CD4-positive, alpha-beta T cell treated with Interleukin-4 for 1 hour (primary cell): Measurements from ENCODE around the gene SLC28A1.
"Not testable (repeated sequence)": the region's sequence is repeated elsewhere in the genome, so short reads cannot be mapped to it uniquely, and the experiment has no call there.

Experiments used
- DNase-seq, 2 donors: peaks; one replicate each; pipeline ENCODE4 v3.0.0-alpha.2; 2020 to 2022

Gene SLC28A1

GRCh38 chr15:84913360-84913723 is 28.9 kb downstream of the SLC28A1 start:
- no peak for DNase-seq

DNA sequence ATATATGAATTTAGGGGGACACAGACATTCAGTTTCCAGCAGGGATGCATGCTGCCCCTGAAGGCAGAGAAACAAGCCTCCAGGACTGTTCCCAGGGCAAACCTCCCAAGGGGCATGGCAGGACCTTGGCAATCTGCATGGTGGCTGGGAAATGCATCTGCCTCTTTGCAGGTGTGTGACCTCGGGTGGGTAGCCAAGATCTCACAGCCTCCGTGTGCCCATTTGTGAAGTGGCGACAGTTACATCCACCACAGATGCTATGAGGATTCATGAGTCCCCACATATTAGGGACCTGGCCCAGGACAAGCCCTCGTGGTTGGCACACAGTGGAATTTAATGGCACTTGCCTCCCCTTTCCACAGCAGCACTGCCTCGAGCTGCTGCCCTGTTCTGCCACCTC is 29.9 kb downstream of the SLC28A1 start:
- no peak for DNase-seq

- peak in 1 of 2 donors; percentile 7 for DNase-seq
Observed at GRCh38 chr15:84914909-84915605, 30.6 kb downstream of the SLC28A1 start.

DNA sequence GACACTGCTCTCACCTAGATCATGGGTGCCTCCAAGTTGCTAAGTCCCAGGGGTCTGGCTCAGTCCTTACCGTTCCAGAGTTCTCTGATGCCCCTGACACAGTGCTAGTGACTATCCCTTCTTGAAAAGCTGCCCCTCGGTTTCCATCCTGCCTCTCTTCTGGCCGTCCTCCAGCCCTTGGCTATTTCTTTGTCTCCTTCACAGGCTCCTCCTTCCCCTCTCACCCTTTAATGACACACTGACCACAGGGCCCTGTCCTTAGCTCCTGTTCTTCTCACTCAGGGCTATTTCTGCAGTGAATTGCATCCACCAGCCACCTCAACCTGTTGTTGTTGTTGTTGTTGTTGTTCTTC is 31.1 kb downstream of the SLC28A1 start:
- no peak for DNase-seq

GRCh38 chr15:84917452-84917851 is 33.0 kb downstream of the SLC28A1 start:
- no peak for DNase-seq

DNA sequence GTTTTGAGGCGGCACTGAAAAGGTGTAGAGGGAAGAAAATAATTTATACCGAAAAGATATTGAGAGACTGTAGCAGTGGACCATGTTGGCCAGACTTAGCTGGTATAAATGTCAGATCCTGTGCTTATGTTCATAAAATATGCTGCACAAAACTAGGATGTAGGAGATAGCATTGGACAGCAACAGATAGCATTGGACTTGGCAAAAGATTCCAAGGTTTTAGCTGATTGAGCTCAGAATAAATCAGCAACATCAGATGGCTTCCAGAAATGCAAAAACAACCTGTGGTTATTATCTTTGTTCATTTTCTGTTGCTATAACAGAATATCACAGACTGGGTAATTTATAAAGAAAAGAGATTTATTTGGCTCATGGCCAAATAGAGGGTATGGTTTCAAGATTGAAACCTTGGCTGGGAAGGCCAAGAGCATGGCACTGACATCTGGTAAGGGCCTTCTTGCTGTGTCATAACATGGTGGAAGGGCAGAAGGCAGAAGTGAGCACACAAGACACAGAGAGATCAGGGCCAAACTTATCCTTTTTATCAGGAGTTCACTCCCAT is 34.7 kb downstream of the SLC28A1 start:
- DNase-seq, result no peak

GRCh38 chr15:84921121-84921520 is 36.7 kb downstream of the SLC28A1 start:
- no peak for DNase-seq

DNA sequence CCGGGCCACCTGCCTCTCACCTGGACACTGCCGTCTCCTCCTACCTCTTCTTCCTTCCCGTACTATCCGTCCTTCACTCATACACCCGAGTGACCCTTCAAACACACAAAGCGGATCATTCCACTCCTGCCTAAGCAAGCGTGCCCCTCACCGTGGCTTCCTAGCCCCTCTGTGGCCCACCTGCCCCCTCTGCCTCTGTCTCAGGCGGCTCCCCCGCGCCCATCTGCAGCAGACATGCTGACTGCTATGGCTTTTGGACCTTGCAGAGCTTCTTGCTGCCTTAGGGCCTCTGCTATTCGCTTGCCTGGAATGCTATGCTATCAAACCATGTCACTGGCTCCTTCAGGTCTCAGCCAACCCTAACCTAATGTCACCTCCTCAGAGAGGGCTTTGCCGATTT is 38.1 kb downstream of the SLC28A1 start:
- no peak for DNase-seq

DNA sequence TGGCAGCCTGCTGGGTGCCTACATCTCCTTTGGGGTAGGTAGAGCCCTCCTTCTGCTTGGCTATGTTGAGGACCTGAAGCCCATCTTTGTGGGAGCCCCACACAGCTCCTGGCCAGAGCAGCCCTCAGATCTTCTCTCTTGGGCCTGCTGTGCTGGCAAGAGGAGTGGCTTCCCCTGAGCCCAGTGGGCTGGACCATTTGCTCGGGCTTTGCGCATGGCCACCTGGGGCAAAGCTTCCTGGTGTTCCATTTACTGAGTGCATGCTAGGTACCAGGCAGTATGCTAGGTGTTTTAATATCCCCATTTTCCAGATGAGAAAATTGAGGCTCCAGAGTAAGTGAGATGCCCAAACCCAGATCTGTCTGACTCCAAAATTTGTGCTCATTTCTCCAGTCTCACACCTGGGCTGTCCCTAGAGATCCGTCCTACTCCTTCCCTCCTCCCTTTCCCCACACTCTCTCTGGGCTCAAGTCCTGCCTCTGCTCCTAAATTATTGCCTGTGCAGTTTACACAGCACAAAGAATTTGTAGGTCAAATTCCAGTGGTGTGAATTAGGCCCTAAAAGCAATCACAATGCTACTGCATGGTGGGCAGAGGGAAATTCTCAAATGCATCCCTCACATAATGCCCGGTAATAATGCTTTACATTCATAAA is 39.7 kb downstream of the SLC28A1 start:
- no peak for DNase-seq

- not testable (repeated sequence) for DNase-seq
Observed at GRCh38 chr15:84924821-84925569, 40.5 kb downstream of the SLC28A1 start.

DNA sequence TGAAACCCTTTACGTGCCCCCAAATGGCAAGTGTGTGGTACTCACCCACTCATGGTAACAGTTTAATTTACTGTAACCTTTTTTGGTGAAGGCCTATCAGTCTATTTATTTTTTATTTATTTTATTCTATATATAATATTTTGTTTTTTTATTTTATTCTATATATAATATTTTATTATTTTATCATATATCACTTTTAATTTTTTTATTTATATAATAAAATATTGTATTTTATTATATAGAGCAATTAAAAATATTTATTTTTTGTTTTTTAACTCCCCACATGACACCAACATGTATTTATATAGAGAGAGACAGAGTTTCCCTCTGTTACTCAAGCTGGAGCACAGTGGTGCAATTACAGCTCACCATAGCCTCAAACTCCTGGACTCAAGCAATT is 41.4 kb downstream of the SLC28A1 start:
- DNase-seq, result no peak

DNA sequence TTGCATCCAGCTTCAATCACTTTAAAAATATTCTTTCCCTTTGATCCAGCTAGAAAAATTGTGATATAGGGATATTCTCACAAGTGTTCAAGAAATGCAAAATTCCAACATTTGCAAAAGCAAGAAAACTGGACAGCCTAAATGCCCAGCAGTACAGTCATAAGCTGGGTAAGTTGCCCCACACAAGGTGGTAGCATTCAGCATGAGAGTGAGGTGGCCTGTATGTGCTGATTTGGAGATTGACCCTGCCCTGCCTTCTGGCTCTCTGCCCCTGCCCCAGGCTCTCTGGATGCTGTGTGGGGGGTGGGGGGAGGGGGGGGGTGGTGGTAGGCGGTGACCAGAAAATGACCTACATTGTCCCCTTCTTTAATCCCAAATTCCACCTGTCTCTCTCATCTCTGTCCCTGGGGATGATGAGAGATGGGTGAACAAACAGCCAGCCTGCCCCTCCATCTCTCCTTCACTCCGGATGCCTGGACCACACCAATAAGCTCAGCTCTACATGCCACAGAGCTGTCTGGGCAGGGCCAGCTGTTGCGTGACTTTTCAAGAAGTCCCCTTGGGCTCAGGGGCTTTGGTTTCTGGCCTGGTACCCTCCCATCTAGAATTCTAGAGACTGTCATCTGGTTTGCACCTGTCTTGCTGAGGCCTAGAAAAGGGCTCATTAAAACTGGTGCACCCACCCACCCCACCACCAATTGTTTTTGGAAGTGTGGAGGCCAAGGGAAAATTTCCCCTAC is 42.2 kb downstream of the SLC28A1 start:
- DNase-seq, result no peak

GRCh38 chr15:84928843-84929168 is 44.3 kb downstream of the SLC28A1 start:
- no peak for DNase-seq

DNA sequence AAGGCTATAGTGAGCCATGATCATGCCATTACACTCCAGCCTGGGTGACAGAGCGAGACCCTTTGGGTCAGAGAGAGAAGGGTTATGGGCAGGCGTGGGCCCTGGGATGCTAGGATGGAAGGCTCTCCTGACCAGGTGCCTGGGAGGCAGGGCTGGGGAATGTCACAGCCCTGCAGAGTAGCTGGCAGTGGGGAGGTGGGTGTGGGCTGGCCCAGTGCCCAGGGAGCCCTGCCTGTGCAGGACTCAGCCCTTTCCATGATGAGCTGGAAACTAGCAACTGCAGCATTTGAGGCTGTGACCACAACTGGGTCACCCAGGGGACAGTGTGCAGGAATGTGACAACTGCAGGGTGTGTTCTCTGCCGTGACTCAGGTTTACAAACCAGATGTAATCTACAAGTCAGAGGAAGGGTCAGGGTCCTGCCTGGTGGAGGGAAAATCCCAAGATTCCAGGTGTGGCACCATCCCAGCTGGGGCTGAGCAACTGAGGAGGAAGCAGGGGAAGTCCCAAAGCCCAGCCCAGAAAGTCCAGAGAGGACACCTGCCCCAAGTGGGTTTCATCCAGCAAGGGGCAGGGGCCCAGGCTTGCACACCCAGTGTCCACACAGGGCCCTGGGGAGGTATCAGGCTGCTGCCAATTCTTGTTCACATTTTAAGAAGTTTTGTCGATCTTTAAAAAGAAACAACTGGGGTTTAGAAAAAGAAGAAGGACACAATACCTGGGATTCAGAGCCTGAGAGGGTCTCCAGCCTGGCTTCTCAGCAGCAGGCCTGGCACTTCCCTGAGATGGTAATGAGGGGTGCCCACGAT is 45.5 kb downstream of the SLC28A1 start:
- no peak for DNase-seq

DNA sequence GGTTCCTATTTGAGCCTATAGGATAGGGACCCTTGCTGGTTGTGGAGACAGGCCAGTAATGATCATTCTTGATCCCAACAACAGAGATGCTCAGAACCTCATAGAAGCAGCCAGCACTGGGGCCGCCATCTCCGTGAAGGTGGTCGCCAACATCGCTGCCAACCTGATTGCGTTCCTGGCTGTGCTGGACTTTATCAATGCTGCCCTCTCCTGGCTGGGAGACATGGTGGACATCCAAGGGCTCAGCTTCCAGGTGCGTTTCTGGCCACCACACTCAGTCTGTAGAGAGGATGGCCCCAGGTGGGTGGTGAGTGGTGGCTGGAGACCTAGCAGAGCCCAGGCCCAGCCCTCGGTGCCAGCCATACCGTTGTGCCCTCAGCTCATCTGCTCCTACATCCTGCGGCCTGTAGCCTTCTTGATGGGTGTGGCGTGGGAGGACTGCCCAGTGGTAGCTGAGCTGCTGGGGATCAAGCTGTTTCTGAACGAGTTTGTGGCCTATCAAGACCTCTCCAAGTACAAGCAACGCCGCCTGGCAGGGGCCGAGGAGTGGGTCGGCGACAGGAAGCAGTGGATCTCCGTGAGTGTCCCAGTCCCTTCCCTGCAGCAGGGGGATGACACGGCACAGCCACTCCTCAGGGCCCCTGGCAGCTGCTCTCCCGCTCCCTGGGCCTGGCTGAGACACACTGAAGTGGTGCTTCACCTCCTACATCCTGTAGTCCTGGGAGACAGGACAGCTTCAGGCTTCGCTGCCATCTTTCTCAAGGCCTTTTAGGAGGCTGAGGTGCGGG is 50.7 kb downstream of the SLC28A1 start:
- DNase-seq, result no peak

- no peak for DNase-seq
Observed at GRCh38 chr15:84937144-84937543, 52.7 kb downstream of the SLC28A1 start.

DNA sequence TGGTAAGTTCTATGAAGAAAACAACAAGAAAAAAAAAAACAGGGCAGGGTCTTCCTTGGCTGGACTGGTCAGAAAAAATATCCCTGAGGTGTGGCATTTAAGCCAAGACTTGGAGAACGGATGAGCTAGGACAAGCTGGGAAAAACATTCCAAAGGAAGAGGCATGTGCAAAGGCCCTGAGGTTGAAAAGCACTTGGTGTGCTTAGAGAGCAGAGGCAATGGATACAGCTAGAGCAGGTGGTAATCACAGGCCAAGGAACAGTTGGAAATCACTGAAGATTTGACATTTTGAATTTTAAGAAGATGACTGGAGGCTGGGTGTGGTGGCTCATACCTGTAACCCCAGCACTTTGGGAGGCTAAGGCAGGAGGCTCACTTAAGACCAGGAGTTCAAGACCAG is 54.3 kb downstream of the SLC28A1 start:
- DNase-seq, result no peak

DNA sequence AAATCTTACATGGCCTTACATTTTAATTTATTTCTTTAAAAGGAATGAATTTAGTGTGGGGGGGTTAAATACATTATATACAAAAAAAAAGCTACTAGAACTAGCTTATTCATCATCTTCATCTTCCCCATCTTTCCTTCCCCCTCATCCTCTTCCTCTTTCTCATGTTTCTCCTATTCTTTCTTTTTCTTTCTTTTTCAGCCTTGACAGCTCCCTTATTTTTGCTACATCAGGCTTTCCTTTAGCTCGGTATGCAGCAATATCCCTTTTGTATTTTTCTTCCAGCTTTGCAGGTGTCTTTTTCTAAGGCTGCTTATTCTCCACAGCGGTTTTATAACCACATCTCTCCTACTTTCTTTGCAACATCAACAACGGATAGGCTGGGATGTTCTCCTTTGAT is 55.9 kb downstream of the SLC28A1 start:
- no peak for DNase-seq

DNA sequence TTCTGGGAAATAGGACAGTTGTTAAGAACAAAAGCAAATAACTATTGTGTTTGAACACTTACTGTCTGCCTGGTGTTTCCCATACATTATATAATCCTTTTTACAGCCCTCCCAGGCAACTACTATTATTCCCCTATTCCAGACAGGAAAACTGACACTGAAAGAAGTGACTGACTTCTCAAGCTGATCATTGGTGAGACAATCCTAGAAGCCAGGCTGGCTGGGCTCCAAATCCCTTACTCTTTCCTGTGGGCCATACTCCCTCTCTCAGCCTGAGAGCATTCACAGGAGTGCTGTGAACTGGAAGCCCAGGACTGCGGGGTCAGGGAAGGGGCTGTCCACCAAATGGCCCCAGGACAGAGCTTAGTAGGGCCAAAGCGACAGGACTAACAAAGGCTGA is 58.0 kb downstream of the SLC28A1 start:
- DNase-seq, result no peak

- DNase-seq, result no peak
Observed at GRCh38 chr15:84944311-84944710, 59.8 kb downstream of the SLC28A1 start.

DNA sequence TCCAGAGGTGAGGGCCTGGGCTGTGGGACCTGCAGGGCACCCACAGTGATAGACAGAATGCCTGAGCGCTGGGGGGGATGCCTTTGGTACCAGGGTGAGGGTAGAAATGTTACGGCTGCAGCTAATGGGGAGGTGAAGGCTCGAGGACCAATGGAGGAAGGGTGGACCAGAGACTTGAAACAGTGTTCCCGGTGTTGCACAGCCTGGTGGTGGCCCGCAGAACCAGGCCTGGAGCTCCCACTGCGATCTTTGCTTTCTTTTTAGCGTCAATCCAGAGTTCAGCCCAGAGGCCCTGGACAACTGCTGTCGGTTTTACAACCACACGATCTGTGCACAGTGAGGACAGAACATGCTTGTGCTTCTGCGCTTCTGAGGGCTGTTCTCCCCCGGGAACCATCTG is 60.4 kb downstream of the SLC28A1 start:
- no peak for DNase-seq
